Hematopoietic multipotent progenitor cell treated with erythropoietin and hydrocortisone succinate and interleukin-3 and kit ligand, for 4 days (in vitro differentiated cells): ENCODE results near the gene SSU72.
"Not testable (repeated sequence)": the region's sequence is repeated elsewhere in the genome, so short reads cannot be mapped to it uniquely, and the experiment has no call there.

Experiments used
- DNase-seq: peaks from one replicate; pipeline ENCODE4 v3.0.0-alpha.2; 2015

SSU72 gene

GRCh38 chr1:1540090-1540817 is 34.4 kb downstream of the SSU72 start, which contains the start of gene TMEM240:
Gene TMEM240, minus strand, starts transcription at chr1:1540624. Its CDS starts 278 bp downstream, at chr1:1540346.
- DNase-seq, result peak; percentile 81

- DNase-seq, result no peak
Measured at GRCh38 chr1:1539310-1540089, 35.2 kb downstream of the SSU72 start.

GRCh38 chr1:1538989-1539309 is 35.7 kb downstream of the SSU72 start:
- DNase-seq, result no peak

- no peak for DNase-seq
Measured at GRCh38 chr1:1538334-1538733, 36.3 kb downstream of the SSU72 start.

GRCh38 chr1:1537626-1538250 is 36.9 kb downstream of the SSU72 start:
- DNase-seq, result no peak

- DNase-seq, result no peak
Measured at GRCh38 chr1:1536938-1537546, 37.6 kb downstream of the SSU72 start.

GRCh38 chr1:1536019-1536937 is 38.4 kb downstream of the SSU72 start:
- no peak for DNase-seq

GRCh38 chr1:1535201-1536018 is 39.3 kb downstream of the SSU72 start:
- no peak for DNase-seq

GRCh38 chr1:1534401-1535154 is 40.1 kb downstream of the SSU72 start:
- no peak for DNase-seq

- not testable (repeated sequence) for DNase-seq
Measured at GRCh38 chr1:1533894-1534291, 40.8 kb downstream of the SSU72 start.

- not testable (repeated sequence) for DNase-seq
Measured at GRCh38 chr1:1533176-1533893, 41.3 kb downstream of the SSU72 start.

GRCh38 chr1:1531947-1532346 is 42.7 kb downstream of the SSU72 start:
- no peak for DNase-seq

GRCh38 chr1:1529936-1530335 is 44.7 kb downstream of the SSU72 start:
- no peak for DNase-seq

- no peak for DNase-seq
Measured at GRCh38 chr1:1529321-1529720, 45.3 kb downstream of the SSU72 start.

GRCh38 chr1:1528301-1529267 is 46.1 kb downstream of the SSU72 start:
- no peak for DNase-seq

GRCh38 chr1:1527092-1527816 is 47.4 kb downstream of the SSU72 start:
- DNase-seq, result no peak

- DNase-seq, result not testable (repeated sequence)
Measured at GRCh38 chr1:1526476-1526875, 48.2 kb downstream of the SSU72 start.
